ENCODE results near the gene WDR36.

Gene WDR36

GRCh38 chr5:111144352-111144930, 52.3 kb downstream of the WDR36 start:
- DNase-seq (ENCODE audit: insufficient read length, low spot score) (peak; percentile 11), FAIRE-seq (peak; percentile 43)
- no peak for TF ChIP-seq TAF1 (IDR thresholded peaks at IDR 0.05; ENCODE audit: low read depth, low read length)
- TF ChIP-seq SPI1 (IDR thresholded peaks at IDR 0.05; ENCODE audit: low read depth, low read length), result no peak
- TF ChIP-seq POLR2AphosphoS5 (IDR thresholded peaks at IDR 0.05; ENCODE audit: low read depth, low read length), result no peak

GRCh38 chr5:111146053-111146452, 53.9 kb downstream of the WDR36 start:
- DNase-seq (ENCODE audit: insufficient read length, low spot score) (no peak), FAIRE-seq (no peak)
- TF ChIP-seq PAX5 (IDR thresholded peaks at IDR 0.05; ENCODE audit: insufficient read depth, low read length, severe bottlenecking) (no peak), POU2F2 (IDR thresholded peaks at IDR 0.05; ENCODE audit: low read depth, low read length) (no peak), TAF1 (IDR thresholded peaks at IDR 0.05; ENCODE audit: low read depth, low read length) (no peak), POLR2A (IDR thresholded peaks at IDR 0.05; ENCODE audit: low read depth, low read length) (no peak), SPI1 (IDR thresholded peaks at IDR 0.05; ENCODE audit: low read depth, low read length) (no peak), POLR2AphosphoS5 (IDR thresholded peaks at IDR 0.05; ENCODE audit: low read depth, low read length) (no peak)

DNA sequence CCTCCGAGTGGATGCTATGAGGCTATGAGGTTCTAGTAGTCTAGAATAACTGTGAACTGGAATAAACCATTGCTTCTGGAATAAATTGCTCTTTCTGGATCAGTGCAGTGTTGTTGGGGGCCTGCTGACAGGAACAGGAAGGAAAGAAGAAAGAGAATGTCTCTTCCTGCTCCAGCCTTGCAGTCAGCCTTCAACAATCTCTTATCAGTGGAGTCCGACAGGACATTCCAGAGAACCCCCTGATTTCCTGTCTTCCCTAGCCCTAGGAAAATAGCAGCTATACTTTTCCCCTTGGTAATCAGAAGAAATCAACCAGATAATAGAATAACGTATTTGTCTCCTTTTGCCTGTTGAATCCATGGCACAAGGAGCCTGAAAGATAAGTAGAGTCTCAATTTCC, 55.4 kb downstream of the WDR36 start:
- TF ChIP-seq TAF1 (IDR thresholded peaks at IDR 0.05; ENCODE audit: low read depth, low read length), result no peak
- TF ChIP-seq POLR2A (IDR thresholded peaks at IDR 0.05; ENCODE audit: low read depth, low read length), result no peak
- DNase-seq (ENCODE audit: insufficient read length, low spot score) (no peak), FAIRE-seq (no peak)

GRCh38 chr5:111151998-111152397, 59.9 kb downstream of the WDR36 start:
- TF ChIP-seq TAF1 (IDR thresholded peaks at IDR 0.05; ENCODE audit: low read depth, low read length), result no peak
- no peak for TF ChIP-seq POU2F2 (IDR thresholded peaks at IDR 0.05; ENCODE audit: low read depth, low read length)
- no peak for TF ChIP-seq POLR2A (IDR thresholded peaks at IDR 0.05; ENCODE audit: low read depth, low read length)
- TF ChIP-seq SPI1 (IDR thresholded peaks at IDR 0.05; ENCODE audit: low read depth, low read length), result no peak
- no peak for TF ChIP-seq POLR2AphosphoS5 (IDR thresholded peaks at IDR 0.05; ENCODE audit: low read depth, low read length)
- TF ChIP-seq PAX5 (IDR thresholded peaks at IDR 0.05; ENCODE audit: insufficient read depth, low read length, severe bottlenecking), result no peak
- no peak for FAIRE-seq
- DNase-seq (ENCODE audit: insufficient read length, low spot score), result no peak

- no peak for DNase-seq (ENCODE audit: insufficient read length, low spot score)
- TF ChIP-seq SPI1 (IDR thresholded peaks at IDR 0.05; ENCODE audit: low read depth, low read length) (no peak), TAF1 (IDR thresholded peaks at IDR 0.05; ENCODE audit: low read depth, low read length) (no peak), POLR2AphosphoS5 (IDR thresholded peaks at IDR 0.05; ENCODE audit: low read depth, low read length) (no peak), PAX5 (IDR thresholded peaks at IDR 0.05; ENCODE audit: insufficient read depth, low read length, severe bottlenecking) (no peak), POU2F2 (IDR thresholded peaks at IDR 0.05; ENCODE audit: low read depth, low read length) (no peak), POLR2A (IDR thresholded peaks at IDR 0.05; ENCODE audit: low read depth, low read length) (no peak)
- FAIRE-seq, result no peak
These were observed 61.3 kb downstream of the WDR36 start for GRCh38 chr5:111153483-111153882.

DNA sequence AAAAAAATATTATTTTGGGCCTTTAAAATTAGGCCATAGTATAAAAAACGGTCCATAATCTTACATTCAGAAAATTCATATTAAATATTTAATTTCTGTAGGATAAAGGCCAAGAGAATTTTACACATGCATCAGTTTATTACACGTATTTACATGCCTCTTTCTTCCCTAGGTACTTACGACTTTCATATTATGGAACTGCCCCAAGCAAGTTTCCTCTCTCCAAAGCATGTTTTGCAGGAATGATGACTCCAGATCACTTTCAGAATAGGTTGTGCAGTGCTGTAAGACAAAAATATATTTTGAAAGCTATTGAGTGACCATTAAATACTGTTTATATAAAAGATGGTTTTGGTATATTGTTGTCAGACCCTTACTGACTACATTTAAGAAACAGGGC, 61.8 kb downstream of the WDR36 start:
- TF ChIP-seq PAX5 (IDR thresholded peaks at IDR 0.05; ENCODE audit: insufficient read depth, low read length, severe bottlenecking) (no peak), POLR2AphosphoS5 (IDR thresholded peaks at IDR 0.05; ENCODE audit: low read depth, low read length) (no peak)
- DNase-seq (ENCODE audit: insufficient read length, low spot score), result no peak
- no peak for FAIRE-seq

GRCh38 chr5:111158105-111158744, 66.1 kb downstream of the WDR36 start:
- TF ChIP-seq TAF1 (IDR thresholded peaks at IDR 0.05; ENCODE audit: low read depth, low read length), result no peak
- no peak for TF ChIP-seq POU2F2 (IDR thresholded peaks at IDR 0.05; ENCODE audit: low read depth, low read length)
- TF ChIP-seq SPI1 (IDR thresholded peaks at IDR 0.05; ENCODE audit: low read depth, low read length), result no peak
- no peak for TF ChIP-seq PAX5 (IDR thresholded peaks at IDR 0.05; ENCODE audit: insufficient read depth, low read length, severe bottlenecking)
- FAIRE-seq (peak; percentile 98), DNase-seq (ENCODE audit: insufficient read length, low spot score) (peak; percentile 18)

DNA sequence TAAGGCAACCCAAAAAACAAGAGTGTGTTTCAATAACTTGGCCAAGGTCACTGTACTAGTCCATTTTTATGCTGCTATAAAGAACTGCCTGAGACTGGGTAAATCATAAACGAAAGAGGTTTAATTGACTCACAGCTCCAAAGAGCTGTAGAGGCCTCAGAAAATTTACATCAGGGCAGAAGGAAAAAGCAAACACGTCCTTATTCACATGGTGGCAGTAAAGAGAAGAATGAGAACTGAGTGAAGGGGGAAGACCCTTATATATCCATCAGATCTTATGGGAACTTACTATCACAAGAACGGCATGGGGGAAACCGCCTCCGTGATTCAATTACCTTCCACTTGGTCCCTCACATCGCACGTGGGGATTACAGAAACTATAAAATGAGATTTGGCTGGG, 67.7 kb downstream of the WDR36 start:
- DNase-seq (ENCODE audit: insufficient read length, low spot score), result no peak
- TF ChIP-seq SPI1 (IDR thresholded peaks at IDR 0.05; ENCODE audit: low read depth, low read length), result no peak
- TF ChIP-seq POU2F2 (IDR thresholded peaks at IDR 0.05; ENCODE audit: low read depth, low read length), result no peak
- TF ChIP-seq POLR2AphosphoS5 (IDR thresholded peaks at IDR 0.05; ENCODE audit: low read depth, low read length), result no peak
- no peak for TF ChIP-seq TAF1 (IDR thresholded peaks at IDR 0.05; ENCODE audit: low read depth, low read length)
- FAIRE-seq, result no peak

GRCh38 chr5:111163000-111163399, 70.9 kb downstream of the WDR36 start:
- FAIRE-seq (no peak), DNase-seq (ENCODE audit: insufficient read length, low spot score) (no peak)
- no peak for TF ChIP-seq TAF1 (IDR thresholded peaks at IDR 0.05; ENCODE audit: low read depth, low read length)
- TF ChIP-seq POU2F2 (IDR thresholded peaks at IDR 0.05; ENCODE audit: low read depth, low read length), result no peak
- no peak for TF ChIP-seq PAX5 (IDR thresholded peaks at IDR 0.05; ENCODE audit: insufficient read depth, low read length, severe bottlenecking)
- TF ChIP-seq POLR2AphosphoS5 (IDR thresholded peaks at IDR 0.05; ENCODE audit: low read depth, low read length), result no peak
- no peak for TF ChIP-seq SPI1 (IDR thresholded peaks at IDR 0.05; ENCODE audit: low read depth, low read length)
- no peak for TF ChIP-seq POLR2A (IDR thresholded peaks at IDR 0.05; ENCODE audit: low read depth, low read length)

- no peak for FAIRE-seq
- no peak for TF ChIP-seq POLR2A (IDR thresholded peaks at IDR 0.05; ENCODE audit: low read depth, low read length)
- no peak for TF ChIP-seq POU2F2 (IDR thresholded peaks at IDR 0.05; ENCODE audit: low read depth, low read length)
- no peak for TF ChIP-seq SPI1 (IDR thresholded peaks at IDR 0.05; ENCODE audit: low read depth, low read length)
- TF ChIP-seq POLR2AphosphoS5 (IDR thresholded peaks at IDR 0.05; ENCODE audit: low read depth, low read length), result no peak
- TF ChIP-seq TAF1 (IDR thresholded peaks at IDR 0.05; ENCODE audit: low read depth, low read length), result no peak
- no peak for TF ChIP-seq PAX5 (IDR thresholded peaks at IDR 0.05; ENCODE audit: insufficient read depth, low read length, severe bottlenecking)
- no peak for DNase-seq (ENCODE audit: insufficient read length, low spot score)
These were observed 72.9 kb downstream of the WDR36 start for GRCh38 chr5:111165058-111165457.

All from GM12891 (cell line).